Coronary artery (tissue), 2 donors: Measurements from ENCODE around the gene DHRSX.

ENCODE experiments used
- DNase-seq: peaks from one replicate; pipeline ENCODE4 v3.0.0-alpha.2; 2017; ENCODE audit warnings: low spot score
- H3K27ac ChIP-seq, 2 donors: fragments of 200-600 bp; sonication (generic); one replicate each; pipeline ENCODE4 v1.5.1; 2016 to 2019
- H3K4me3 ChIP-seq: fragments of 200-600 bp; sonication (generic); 2 replicates; pipeline ENCODE4 v1.5.1; 2016; ENCODE audit warnings: mild to moderate bottlenecking, moderate library complexity
- TF ChIP-seq, protein P1 (sequence below): fragments of 200-600 bp; sonication (generic); IDR thresholded peaks from one replicate; pipeline ENCODE4 v1.5.1; 2019; ENCODE audit warnings: antibody characterized with exemption

DHRSX gene

DNA sequence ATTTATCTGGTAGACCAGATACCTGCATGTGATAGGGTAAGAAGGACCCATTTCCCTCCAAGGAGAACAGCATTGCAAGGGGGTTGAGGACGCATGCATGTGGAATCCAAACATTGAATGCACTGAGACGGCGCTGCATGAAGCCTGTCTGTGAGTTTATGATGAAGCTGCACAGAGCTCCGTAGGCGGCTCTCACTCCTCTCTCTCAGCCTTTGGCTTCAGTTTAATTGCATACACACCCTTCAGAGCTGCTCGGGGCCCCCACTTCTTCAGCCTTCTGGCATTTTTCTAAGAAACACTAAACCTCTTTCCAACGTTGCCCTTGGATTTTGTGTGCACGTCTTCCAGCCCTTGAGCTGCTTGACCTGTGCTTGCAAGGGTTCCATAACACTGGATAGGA, 176.6 kb downstream of the DHRSX start:
- Histone ChIP-seq H3K4me3 (no peak overlapping the region), H3K27ac (no peak overlapping the region)
- no peak for DNase-seq
- TF ChIP-seq, protein P1, sequence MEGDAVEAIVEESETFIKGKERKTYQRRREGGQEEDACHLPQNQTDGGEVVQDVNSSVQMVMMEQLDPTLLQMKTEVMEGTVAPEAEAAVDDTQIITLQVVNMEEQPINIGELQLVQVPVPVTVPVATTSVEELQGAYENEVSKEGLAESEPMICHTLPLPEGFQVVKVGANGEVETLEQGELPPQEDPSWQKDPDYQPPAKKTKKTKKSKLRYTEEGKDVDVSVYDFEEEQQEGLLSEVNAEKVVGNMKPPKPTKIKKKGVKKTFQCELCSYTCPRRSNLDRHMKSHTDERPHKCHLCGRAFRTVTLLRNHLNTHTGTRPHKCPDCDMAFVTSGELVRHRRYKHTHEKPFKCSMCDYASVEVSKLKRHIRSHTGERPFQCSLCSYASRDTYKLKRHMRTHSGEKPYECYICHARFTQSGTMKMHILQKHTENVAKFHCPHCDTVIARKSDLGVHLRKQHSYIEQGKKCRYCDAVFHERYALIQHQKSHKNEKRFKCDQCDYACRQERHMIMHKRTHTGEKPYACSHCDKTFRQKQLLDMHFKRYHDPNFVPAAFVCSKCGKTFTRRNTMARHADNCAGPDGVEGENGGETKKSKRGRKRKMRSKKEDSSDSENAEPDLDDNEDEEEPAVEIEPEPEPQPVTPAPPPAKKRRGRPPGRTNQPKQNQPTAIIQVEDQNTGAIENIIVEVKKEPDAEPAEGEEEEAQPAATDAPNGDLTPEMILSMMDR = no peak

DNA sequence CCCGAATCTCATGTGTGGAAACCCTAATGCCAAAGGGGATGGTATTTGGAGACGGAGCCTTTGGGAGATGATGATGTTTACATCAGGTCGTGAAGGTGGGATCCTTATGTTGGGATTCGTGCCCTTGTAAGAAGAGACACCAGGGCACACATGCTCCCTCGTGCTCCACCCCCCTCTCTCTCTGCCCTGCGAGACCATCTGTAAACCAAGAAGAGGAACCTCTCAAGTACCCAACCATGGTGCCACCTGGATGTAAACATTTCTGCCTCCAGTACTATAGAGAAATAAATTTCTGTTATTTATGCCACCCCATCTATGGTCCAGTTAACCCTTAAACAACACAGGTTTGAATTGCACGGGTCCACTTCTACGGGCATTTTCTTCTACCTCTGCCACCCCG, 179.4 kb downstream of the DHRSX start:
- TF ChIP-seq, protein P1 = no peak
- Histone ChIP-seq H3K27ac (peak overlapping the region in 1 of 2 donors; percentile 31), H3K4me3 (no peak overlapping the region)
- no peak for DNase-seq

DNA sequence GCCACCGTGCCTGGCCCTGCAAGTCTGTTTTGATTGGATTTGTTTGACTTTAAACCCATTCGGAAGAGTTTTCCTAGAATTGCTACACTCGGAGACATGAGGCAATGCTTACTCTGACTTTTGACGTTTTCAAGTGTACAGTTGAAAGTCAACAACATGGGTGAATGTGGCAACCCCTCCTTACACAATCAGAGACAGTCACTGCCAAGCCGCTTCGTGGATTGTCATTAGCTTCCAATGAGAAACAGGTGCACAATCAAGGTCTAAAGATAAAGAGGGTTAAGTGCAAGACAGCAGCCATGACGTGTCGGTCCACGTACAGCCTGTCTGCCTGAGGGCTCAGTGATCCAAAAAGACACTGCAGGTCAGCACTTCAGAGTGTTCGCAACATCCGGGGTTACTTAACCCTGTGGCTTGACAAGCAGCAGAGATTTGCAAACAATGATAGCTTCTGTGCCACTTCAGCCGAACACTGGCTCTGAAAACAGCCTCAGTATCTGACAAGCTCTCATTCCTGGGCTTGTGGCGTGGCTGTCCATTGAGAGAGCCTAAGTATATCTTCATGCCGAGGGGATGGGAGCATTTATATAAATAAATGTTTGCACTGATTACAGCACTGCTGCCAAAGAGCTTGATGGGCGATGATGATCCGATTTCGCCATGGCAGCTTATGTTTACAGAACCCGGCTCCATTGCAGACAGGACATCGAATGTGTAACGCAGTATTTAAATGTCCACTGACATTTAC, 180.0 kb downstream of the DHRSX start:
- Histone ChIP-seq H3K4me3 (no peak overlapping the region), H3K27ac (peak overlapping the region in 1 of 2 donors; percentile 31)
- TF ChIP-seq, protein P1 = no peak
- DNase-seq = no peak

DNA sequence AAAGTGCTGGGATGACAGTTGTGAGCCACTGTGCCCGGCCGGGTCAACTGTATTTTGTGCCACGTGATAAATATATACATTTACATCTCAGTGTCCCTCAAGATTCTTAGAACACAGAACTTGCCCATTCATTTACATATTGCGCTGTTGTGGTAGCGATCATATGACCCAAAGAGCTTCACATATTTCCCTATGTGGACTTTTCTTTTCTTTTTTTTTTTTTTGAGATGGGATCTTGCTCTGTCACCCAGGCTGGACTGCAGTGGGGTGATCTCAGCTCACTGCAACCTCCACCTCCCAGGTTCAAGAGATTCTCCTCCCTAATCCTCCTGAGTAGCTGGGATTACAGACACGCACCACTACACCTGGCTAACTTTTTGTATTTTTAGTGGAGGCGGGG, 180.7 kb downstream of the DHRSX start:
- Histone ChIP-seq H3K4me3 (no peak overlapping the region), H3K27ac (no peak overlapping the region)
- TF ChIP-seq, protein P1 = no peak
- no peak for DNase-seq

DNA sequence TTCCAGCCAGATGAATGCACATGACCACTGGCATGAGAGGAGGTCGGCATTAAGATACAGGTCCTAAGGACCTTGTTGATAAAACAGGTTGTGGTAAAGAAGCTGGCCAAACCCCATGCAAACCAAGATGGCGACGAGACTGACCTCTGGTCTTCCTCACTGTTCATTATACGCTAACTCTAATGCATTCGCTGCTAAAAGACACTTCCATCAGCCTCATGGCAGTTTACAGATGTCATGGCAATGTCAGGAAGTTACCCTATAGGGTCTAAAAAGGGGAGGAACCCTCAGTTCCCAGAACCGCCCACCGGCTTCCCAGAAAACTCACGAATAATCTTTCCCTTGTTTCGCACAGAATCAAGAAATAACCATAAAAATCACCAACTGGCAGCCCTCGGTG, 182.4 kb downstream of the DHRSX start:
- DNase-seq = no peak
- TF ChIP-seq, protein P1 = no peak
- H3K4me3 ChIP-seq = no peak overlapping the region
- H3K27ac ChIP-seq = no peak overlapping the region

DNA sequence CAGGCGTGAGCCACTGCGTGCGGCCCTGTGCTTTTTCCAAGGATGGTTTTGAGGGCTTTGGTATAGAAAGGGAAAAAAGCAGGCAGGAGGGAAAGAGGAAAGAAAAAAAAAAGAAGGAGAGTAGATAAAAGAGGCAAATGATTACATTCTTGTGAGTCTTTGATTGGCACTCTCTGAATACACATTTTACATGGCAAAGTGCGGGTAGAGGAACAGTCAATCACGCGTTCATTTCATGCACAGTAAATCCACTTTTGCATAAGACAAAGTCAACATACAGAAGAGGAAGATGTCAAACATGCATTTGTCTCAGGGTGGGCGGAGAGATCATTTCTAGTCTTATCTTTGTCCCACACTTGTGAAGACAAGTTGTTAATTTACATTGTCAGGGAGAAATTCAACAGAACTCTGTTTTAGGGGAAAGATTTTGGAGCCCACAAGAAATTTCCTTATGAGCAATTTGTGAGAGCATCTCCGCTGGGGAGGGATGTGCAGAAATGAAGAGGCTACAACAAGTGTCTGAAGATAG, 183.2 kb downstream of the DHRSX start:
- TF ChIP-seq, protein P1 = no peak
- no peak for DNase-seq
- Histone ChIP-seq H3K27ac (no peak overlapping the region), H3K4me3 (no peak overlapping the region)

DNA sequence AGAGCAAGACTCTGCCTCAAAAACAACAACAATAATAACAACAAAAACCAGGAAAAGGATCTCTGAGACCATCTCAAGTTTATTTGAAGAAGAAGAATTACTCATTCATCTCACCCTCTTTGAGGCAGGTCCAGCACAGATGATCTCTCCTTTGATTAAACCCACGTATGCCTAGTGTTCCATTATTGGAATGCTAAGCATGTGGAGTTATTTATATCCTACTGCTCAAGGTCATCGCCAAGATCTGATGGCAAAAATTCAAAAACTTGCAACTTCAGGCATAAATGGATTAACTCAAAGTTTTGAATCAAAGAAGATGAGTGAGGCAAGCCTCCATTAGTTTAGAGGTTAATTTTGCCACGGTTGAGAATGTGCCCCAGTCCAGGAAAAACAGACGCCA, 184.2 kb downstream of the DHRSX start:
- TF ChIP-seq, protein P1 = no peak
- no peak overlapping the region for H3K4me3 ChIP-seq

More for the DNA sequence above, 184.2 kb downstream of the DHRSX start:
- DNase-seq = no peak
- no peak overlapping the region for H3K27ac ChIP-seq
